Skeletal muscle cell (primary cell): ENCODE results near the gene SLC44A1.

Source experiments
- DNase-seq: peaks from one replicate; pipeline ENCODE4 v3.0.0-alpha.2; 2010; ENCODE audit warnings: low read depth
- H3K4me3 ChIP-seq: 2 replicates; pipeline ENCODE4 v1.5.1; 2011; ENCODE audit warnings: low read depth, mild to moderate bottlenecking, control low read depth, low read length, moderate library complexity

Gene SLC44A1

DNA sequence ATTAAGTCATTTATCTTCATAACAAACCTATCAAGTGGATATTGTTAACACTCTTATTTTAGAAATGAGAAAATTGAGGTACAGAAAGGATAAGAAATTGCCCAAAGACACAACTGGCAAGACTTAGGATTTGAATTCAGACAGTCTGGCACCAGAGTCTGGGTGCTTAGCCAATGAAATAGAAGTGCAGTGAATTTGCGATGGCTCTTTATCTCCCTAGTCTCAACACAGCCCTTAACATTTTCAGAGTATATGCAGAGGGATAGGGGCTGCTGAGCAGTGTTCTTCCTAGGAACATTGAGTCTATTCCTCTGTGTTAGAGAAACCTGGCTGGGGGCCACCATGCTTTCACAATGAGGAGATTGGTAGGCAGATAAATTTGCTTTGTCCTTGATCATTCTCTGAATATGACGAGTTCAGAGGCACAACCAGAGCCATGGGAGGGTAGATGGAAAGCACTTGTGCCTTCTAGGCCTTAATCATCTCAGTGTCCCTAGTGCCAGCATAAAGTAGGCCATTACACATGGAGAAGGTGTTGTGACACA is 197.2 kb downstream of the SLC44A1 start:
- DNase-seq, result no peak
- no peak overlapping the region for H3K4me3 ChIP-seq

- H3K4me3 ChIP-seq, result no peak overlapping the region
- DNase-seq, result no peak
Measured at GRCh38 chr9:105443121-105443520, 198.7 kb downstream of the SLC44A1 start.

GRCh38 chr9:105444130-105444529 is 199.7 kb downstream of the SLC44A1 start:
- DNase-seq, result no peak

DNA sequence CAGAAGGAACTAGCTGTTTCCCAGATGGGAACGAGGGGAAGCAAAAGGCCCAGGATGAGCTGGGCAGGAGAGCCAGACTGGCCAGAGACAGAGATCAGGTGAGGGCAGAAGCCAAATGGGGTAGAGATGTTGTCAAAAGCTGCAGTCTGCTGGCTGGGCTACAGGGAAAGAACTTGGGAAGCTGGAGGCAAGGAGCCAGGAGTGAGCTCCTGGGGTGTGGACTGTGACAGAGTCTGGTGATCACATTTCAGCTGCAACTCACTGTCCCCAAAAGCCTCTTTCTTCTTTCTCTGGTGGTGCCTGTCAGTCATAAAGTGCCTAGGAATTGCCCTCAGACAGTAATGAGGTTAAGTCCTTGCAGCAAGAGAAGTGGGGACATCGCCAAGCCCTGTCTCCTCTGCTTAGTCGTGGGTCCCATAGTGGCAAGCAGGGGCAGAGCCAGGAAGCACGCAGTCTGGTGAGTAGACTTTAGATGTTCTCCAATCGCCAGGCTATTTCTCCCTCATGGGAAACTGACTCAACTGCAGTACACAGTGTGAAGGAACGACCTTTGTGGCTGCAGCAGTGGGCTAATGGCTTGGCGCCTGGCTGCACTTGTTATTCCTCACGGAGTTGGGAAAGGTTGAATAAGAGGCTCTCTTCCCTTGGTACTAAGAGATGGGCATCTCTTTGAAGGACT is 200.9 kb downstream of the SLC44A1 start:
- no peak for DNase-seq
- H3K4me3 ChIP-seq, result no peak overlapping the region

More at GRCh38 chr9:105444130-105444529, 199.7 kb downstream of the SLC44A1 start:
- H3K4me3 ChIP-seq, result no peak overlapping the region

DNA sequence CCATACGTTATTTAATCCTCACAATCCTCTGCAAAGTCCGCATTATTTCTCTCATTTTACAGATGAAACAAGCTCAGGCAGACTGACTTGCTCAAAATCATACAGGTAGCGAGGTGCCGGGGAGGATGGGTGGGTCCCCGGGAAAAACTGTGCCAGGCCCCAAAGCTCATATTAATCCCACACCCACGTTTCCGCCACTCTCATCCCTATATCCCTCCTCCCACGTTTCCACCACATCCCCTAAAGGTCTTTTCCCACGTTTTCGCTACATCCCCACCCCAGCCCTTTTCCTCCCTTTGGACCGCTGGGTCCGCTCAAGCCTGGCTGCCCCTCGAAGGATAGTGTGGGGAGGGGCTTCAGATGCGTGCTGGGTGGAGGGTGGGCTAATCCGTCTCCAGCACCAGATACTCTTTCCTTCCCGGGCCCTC is 202.9 kb downstream of the SLC44A1 start:
- H3K4me3 ChIP-seq, result peak overlapping the region; percentile 73
- no peak for DNase-seq

DNA sequence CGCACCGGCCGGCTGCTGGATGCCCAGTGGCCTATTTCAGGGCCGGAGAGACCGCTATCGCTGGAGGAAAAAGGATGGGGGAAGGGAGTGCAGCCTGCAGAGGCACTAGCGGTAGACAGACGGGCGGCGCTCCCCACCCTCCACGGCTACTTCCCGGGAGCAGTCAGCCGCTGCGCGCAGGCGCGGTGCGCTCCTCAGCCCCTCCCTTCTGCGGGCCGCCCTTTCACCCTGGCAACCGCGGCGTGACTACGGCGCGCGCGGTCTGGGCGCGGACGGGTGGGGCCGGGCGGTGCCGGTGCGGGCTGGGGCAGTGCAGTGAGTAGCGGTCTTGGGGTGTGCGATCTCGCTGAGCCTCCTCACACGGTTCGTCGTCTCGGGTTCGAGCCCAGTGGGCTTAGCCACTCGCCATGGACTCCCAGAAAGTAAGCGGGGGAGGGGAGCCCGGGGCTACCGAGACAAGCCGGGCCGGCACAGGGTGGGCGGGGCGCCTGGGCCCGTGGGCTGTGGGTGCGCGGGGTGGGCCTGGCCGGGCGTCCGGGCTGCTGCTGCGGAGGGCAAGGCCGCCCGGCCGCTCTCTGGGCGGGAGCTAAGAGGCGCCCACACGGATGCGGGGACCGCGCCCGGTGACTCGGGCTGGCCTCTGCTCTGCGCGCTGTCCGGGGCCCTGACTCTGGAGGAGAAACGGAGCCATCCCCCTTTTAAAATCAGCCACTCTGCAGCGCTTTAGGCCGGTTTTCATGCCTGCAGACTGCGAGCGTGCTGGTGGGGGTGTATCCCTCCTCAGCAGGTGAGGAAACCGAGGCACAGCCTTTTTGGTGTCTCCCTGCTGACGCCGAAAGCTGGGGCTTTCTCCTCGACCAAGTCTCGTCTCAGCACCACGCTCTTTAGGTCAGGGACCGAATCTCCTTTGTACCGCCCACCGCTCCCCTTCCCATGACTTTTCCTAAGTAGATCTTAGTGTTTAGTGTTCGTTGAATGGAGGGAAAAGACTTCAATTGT is 203.7 kb downstream of the SLC44A1 start, which contains the start of gene FSD1L:
Gene FSD1L (plus strand): TSS at position 221 of the 999 bp plus-strand sequence. CDS start 187 bp downstream, at position 408.
- H3K4me3 ChIP-seq, result peak within 1 kb of the TSS; percentile 73
- DNase-seq, result peak; percentile 77

- peak overlapping the region; percentile 73 for H3K4me3 ChIP-seq
- DNase-seq, result no peak
Measured at GRCh38 chr9:105449081-105449480, 204.6 kb downstream of the SLC44A1 start.

DNA sequence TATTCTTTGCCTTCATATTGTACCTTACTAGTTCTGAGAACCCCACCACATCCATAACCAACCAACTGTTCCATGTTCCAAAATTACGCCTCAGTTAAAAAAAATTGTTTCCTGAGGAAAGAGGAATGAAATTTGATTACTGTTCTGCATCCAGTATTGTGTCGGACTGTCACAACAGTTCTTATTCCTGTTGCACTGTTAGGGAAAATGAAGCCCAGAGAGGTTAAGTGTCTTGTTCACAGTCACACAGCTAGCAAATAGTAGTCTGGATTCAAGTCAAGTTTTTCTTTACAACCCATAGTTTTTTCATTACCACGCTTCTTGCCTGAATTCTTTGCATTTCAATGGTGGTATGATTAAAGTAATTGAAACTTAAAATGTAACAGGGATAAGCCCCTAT is 207.7 kb downstream of the SLC44A1 start:
- H3K4me3 ChIP-seq, result no peak overlapping the region
- DNase-seq, result no peak

- DNase-seq, result no peak
- no peak overlapping the region for H3K4me3 ChIP-seq
Measured at GRCh38 chr9:105455836-105456475, 211.5 kb downstream of the SLC44A1 start.

DNA sequence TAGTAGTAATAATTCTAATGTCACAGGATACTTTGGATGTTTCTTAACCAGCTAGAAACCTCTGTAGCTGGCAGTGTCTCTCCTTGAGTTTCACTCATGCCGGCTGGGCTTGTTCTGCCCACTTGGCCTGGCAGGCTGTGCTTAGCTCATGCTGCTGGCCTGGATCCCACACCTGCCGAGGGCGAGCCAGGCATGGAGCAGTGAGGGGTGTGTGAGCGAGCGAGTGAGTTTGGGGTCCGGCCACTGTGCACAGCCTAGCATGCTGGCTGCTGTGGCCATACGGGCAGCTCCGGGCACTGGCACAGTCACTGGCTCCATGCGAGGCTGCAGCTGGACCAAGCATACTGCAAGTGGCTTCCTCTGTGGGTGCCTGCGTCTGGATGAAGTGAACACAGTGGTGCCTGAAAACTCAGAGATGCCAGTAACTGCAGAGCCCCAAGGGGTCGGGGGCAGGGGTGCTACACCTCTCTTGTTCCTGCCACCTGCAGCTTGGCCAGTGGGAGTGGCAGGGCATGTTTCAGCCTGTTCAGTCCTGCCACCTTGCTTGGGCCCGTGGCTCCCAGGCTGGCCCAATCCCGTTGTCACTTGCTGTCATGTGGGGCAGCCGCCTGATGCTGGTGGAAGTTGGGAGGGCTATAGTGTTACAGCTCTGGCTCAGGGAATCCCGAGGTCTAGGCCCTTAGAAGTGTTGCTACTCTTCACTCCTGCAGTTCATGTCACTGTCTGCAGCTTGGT is 213.3 kb downstream of the SLC44A1 start:
- DNase-seq, result no peak
- no peak overlapping the region for H3K4me3 ChIP-seq

- DNase-seq, result no peak
- H3K4me3 ChIP-seq, result no peak overlapping the region
Measured at GRCh38 chr9:105458404-105458803, 214.0 kb downstream of the SLC44A1 start.

DNA sequence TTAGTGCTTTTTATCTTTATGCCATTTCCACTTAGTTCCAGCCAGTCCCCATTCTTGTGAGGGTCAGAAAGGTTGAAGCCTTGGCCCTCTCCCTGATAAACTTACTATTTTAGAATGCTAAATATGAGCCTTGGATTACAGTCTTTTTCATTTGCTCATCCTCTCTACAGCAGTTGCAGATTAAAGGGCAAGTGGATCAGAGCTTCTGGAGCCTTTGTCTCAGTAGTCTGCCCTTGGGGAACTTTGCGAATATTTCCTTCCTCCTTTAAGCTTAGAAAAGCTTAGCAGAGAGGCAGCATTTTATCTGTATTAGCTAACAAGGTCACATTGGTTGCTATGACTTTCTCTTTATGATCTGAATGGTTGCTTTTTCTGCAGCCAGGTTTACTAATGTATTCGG is 214.9 kb downstream of the SLC44A1 start:
- H3K4me3 ChIP-seq, result no peak overlapping the region
- DNase-seq, result no peak

DNA sequence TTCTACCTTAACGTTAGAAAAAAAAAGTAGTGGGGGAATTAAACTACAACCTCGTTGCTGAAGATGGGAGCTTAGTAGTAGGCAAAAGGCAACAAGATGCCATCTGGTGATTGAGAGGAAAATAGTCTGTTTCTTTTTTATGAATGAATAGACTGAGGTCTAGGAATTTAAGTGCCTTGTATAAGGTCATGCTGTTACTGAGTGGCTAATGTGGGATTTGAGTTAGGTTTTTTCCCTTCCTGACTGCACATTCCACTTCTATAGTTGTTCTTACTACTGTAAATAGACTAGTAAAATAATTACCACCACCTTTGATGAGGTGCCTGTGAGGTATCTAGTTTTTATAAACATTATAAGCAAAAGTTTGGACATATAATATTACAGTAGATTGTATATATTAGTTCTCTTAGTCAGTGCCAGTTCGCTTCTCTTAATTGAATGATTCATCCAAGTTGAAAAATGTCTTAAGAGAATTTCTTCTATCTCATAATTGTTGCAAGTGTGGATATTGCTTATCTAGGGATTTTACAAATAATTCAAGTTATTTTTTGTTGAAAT is 222.5 kb downstream of the SLC44A1 start:
- no peak for DNase-seq
- no peak overlapping the region for H3K4me3 ChIP-seq

DNA sequence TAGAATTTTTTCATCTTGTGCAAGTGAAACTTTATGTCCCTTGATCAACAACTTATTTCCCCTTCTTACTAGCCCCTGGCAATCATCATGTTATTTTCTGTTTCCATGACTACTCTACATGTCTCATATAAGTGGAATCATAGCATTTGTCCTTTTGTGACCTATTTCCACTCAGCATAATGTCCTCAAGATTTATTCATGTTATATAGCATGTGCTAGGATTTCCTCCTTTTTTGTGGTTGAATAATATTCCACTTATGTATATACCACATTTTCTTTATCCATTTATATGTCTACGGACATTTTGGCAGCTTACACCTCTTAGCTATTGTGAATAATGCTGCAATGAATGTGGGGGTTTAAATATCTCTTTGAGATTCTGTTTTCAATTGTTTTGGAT is 224.4 kb downstream of the SLC44A1 start:
- no peak overlapping the region for H3K4me3 ChIP-seq
- DNase-seq, result no peak

DNA sequence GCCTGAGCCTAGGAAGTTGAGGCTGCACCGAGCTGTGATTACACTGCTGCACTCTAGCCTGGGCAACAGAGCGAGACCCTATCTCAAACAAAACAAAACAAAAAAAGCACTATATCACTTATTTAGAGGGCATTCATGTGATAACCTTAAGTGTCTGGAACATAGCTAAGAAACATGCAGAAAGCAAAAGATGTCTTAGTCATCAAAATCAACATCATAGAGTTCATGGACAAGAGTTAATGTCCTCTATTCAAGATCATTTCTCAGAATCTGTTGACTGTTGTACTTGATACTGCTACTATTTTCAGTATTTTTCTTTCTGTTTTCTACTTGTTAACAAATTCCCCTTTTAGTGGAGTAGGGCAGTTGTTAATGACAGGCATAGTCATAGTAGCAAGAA is 228.8 kb downstream of the SLC44A1 start:
- DNase-seq, result no peak
- no peak overlapping the region for H3K4me3 ChIP-seq

DNA sequence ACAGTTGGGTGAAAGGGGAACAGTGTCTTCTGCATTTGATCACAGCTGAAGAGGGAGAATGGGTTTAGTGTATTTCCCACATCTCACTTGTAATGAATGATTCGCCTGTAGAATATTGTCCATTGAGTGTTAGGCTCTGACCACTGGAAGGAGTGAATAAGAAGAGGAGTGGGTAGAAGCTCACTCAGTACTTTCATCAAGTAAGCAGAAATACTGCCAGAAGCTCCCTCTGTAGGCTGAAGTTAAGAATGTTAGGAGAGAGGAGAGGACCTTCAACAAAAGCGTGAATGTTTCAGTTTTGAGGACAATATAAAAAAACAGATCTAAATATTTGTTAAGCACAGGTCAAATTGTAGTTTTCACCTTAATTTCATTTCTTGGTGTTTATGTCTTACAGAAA is 230.9 kb downstream of the SLC44A1 start:
- DNase-seq, result peak; percentile 24

DNA sequence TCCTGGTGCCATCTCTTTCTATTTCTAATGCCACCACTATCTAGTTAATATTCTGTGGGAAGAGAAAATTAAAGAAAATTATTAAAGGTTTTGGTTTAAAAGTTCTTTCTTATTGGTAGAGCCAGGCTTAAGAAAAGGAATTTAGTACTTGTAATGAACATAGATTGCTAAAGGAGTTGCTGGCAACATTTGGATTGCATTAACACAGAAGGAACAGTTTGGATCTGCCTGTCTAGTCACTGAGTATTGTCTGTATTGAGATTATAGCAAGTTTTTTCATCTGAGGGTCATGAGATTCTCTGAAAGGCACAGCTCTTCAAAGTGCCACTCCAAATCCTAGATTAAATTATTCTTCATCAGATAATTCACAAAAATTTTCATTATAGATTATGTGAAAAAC is 235.4 kb downstream of the SLC44A1 start:
- DNase-seq, result no peak
- no peak overlapping the region for H3K4me3 ChIP-seq

More for the DNA sequence above, 230.9 kb downstream of the SLC44A1 start:
- no peak overlapping the region for H3K4me3 ChIP-seq

GRCh38 chr9:105483618-105484017 is 239.2 kb downstream of the SLC44A1 start:
- no peak overlapping the region for H3K4me3 ChIP-seq
- no peak for DNase-seq

GRCh38 chr9:105484226-105484625 is 239.8 kb downstream of the SLC44A1 start:
- DNase-seq, result no peak
- no peak overlapping the region for H3K4me3 ChIP-seq
